C4-2B (cell line): ENCODE data around the gene TRIM72.

Experiments
- H3K27ac ChIP-seq: fragments of 450-650 bp; 2 replicates; pipeline ENCODE4 v1.5.1; 2017
- CTCF ChIP-seq: fragments of 450-650 bp; conservative IDR thresholded peaks from 2 replicates; pipeline ENCODE4 v1.5.1; 2017; ENCODE audit warnings: mild to moderate bottlenecking
- ZFX ChIP-seq: fragments of 450-650 bp; IDR thresholded peaks from 2 replicates; pipeline ENCODE4 v1.6.1; 2017

The TRIM72 gene

GRCh38 chr16:31181102-31181830 is 32.7 kb upstream of the TRIM72 start:
- peak overlapping the region; percentile 93 for H3K27ac ChIP-seq
- TF ChIP-seq CTCF (no peak), ZFX (no peak)

GRCh38 chr16:31182391-31182790 is 31.5 kb upstream of the TRIM72 start:
- TF ChIP-seq ZFX, result no peak
- no peak for TF ChIP-seq CTCF
- peak overlapping the region; percentile 6; the same call in 1 of the 2 replicates for H3K27ac ChIP-seq

GRCh38 chr16:31183432-31184428 is 30.2 kb upstream of the TRIM72 start:
- TF ChIP-seq CTCF (no peak), ZFX (no peak)
- H3K27ac ChIP-seq, result no peak overlapping the region

- no peak overlapping the region for H3K27ac ChIP-seq
- TF ChIP-seq CTCF (no peak), ZFX (no peak)
Measured at GRCh38 chr16:31184888-31185287, 29.0 kb upstream of the TRIM72 start.

- no peak for TF ChIP-seq ZFX
- no peak for TF ChIP-seq CTCF
- H3K27ac ChIP-seq, result no peak overlapping the region
Measured at GRCh38 chr16:31185339-31185738, 28.6 kb upstream of the TRIM72 start.

- TF ChIP-seq ZFX, result no peak
- no peak for TF ChIP-seq CTCF
- H3K27ac ChIP-seq, result no peak overlapping the region
Measured at GRCh38 chr16:31186176-31186575, 27.7 kb upstream of the TRIM72 start.
